ENCODE results near the gene RAX2. TPM values are rescaled to one million over a fixed set of nuclear protein-coding genes. Genes with fewer than 3 reads are reported as not detected.

RAX2 gene
- total and polyA plus RNA-seq, 2 of the 13 experiments (the other 11 are each of a cell fraction or from before 2014, with no cell fraction given) = not detected

GRCh38 chr19:3721131-3721886 lies 50.7 kb downstream of the RAX2 start (continued):
- TF ChIP-seq MYC (CRISPR knock-in tag; IDR thresholded peaks at IDR 0.05; ENCODE audit: borderline replicate concordance) (peak; percentile 30; the same call in 1 of the 2 replicates), GZF1 (CRISPR knock-in tag; IDR thresholded peaks at IDR 0.05) (no peak), ZNF770 (CRISPR knock-in tag; IDR thresholded peaks at IDR 0.05) (peak; percentile 44), SP5 (CRISPR knock-in tag; IDR thresholded peaks at IDR 0.05; ENCODE audit: borderline replicate concordance, low read depth) (0 out of 2 replicates have a peak, but pooled peaks have one; percentile 17), DPF2 (CRISPR knock-in tag; IDR thresholded peaks at IDR 0.05; ENCODE audit: borderline replicate concordance, low read depth) (no peak), ZFP37 (CRISPR knock-in tag; IDR thresholded peaks at IDR 0.05; ENCODE audit: borderline replicate concordance) (no peak), WIZ (CRISPR knock-in tag; IDR thresholded peaks at IDR 0.05) (no peak), HNRNPH1 (optimal IDR thresholded peaks at IDR 0.05; ENCODE audit: low read depth, low read length) (no peak), MAX (IDR thresholded peaks at IDR 0.05) (peak; percentile 66), ARID5B (CRISPR knock-in tag; IDR thresholded peaks at IDR 0.05) (peak; percentile 46; the same call in 1 of the 2 replicates), STAT5B (CRISPR knock-in tag; IDR thresholded peaks at IDR 0.05) (no peak), ETV6 (CRISPR knock-in tag; conservative IDR thresholded peaks at IDR 0.05) (no peak), ZNF264 (CRISPR knock-in tag; IDR thresholded peaks at IDR 0.05) (no peak), DRAP1 (CRISPR knock-in tag; IDR thresholded peaks at IDR 0.05) (no peak), TRIM24 (CRISPR knock-in tag; IDR thresholded peaks at IDR 0.05) (no peak), ZNF160 (CRISPR knock-in tag; IDR thresholded peaks at IDR 0.05) (0 out of 2 replicates have a peak, but pooled peaks have one; percentile 31), ATF2 (CRISPR knock-in tag; IDR thresholded peaks at IDR 0.05) (peak; percentile 28; the same call in 1 of the 2 replicates), SAP130 (CRISPR knock-in tag; IDR thresholded peaks at IDR 0.05; ENCODE audit: low read depth) (no peak; the same call in 1 of the 2 replicates), MED13 (CRISPR knock-in tag; IDR thresholded peaks at IDR 0.05) (no peak), TMF1 (CRISPR knock-in tag; IDR thresholded peaks at IDR 0.05; ENCODE audit: low read depth) (no peak), NFKBIZ (CRISPR knock-in tag; IDR thresholded peaks at IDR 0.05) (no peak), TOPORS (CRISPR knock-in tag; IDR thresholded peaks at IDR 0.05) (no peak), THYN1 (CRISPR knock-in tag; IDR thresholded peaks at IDR 0.05; ENCODE audit: borderline replicate concordance, low read depth) (no peak)
